Measurements from ENCODE around the gene ZNF665. TPM values are rescaled to one million over a fixed set of nuclear protein-coding genes. Genes with fewer than 3 reads are reported as not detected.
"Not testable (repeated sequence)": the region's sequence is repeated elsewhere in the genome, so short reads cannot be mapped to it uniquely, and the experiment has no call there.

Gene ZNF665
- total RNA-seq, 1 experiment from 2014 or later: not detected

DNA sequence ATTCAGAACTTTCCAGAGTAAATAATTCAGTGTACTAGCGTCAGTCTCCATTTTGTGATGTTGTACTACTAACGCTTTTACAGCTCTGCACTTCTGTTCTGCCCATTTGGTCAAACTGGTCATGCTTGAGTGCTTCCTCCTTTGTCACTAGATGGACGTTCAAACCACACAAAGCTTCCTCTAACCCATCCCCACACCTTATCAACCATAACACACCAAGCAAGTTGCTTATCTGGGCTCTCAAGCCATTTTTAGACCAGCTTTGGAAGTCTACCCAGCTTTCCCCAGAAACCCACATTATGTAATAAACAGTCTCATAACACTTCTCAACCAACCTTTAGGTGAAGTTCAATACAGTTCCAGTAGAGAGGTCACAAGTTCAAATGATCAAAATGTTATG lies 32.0 kb downstream of the ZNF665 start:
- DNase-seq (ENCODE audit: low spot score): no peak
- in situ Hi-C loops (cut with HindIII; ENCODE audit: low sequenced_read_pairs): no loop called here

DNA sequence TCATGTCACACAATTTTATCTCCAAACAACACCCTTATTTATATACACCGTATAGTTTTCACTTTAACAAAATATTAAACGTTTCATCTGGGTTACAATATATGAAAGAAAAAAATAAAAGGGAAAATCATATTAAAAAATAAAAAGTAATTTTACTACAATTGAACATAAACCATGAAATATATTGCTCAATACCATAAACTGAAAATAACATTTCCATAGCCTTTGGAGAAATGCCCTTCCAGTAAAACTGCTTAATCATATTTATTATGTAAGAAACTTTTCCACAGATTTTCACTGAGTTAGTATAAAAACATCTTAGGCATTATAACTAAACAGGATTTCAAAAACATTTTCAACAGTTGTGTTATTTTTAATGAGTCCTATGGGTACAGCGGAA lies 32.8 kb downstream of the ZNF665 start:
- in situ Hi-C loops (cut with HindIII; ENCODE audit: low sequenced_read_pairs): no loop called here
- no peak for DNase-seq (ENCODE audit: low spot score)

GRCh38 chr19:53158119-53158656 lies 35.0 kb downstream of the ZNF665 start:
- in situ Hi-C loops (cut with HindIII; ENCODE audit: low sequenced_read_pairs): no loop called here
- peak; percentile 43 for DNase-seq (ENCODE audit: low spot score)

DNA sequence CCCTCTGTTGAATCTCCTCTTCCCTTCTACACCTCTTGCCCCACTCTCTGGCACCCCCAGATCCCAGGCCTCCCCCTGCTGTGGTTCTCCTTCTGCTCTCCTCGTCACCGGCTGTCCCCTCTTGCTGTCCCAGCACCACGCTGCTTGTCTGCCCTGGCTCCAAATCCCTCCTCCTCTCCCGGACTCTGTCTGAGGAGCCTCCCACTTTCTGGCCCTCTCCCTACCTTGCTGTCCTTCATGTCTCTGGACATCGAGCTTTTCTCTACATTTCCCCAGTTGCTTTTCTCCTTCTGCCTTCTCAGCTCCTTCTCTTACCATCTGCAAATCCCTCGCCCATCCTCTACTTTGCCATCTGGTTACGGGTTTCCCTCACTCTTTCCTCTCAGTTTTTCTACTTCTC lies 35.5 kb downstream of the ZNF665 start:
- in situ Hi-C loops (cut with HindIII; ENCODE audit: low sequenced_read_pairs): no loop called here
- peak; percentile 73 for DNase-seq (ENCODE audit: low spot score)

- in situ Hi-C loops (cut with HindIII; ENCODE audit: low sequenced_read_pairs): no loop called here
- no peak for DNase-seq (ENCODE audit: low spot score)
These were observed 36.3 kb downstream of the ZNF665 start for GRCh38 chr19:53156850-53157249.

DNA sequence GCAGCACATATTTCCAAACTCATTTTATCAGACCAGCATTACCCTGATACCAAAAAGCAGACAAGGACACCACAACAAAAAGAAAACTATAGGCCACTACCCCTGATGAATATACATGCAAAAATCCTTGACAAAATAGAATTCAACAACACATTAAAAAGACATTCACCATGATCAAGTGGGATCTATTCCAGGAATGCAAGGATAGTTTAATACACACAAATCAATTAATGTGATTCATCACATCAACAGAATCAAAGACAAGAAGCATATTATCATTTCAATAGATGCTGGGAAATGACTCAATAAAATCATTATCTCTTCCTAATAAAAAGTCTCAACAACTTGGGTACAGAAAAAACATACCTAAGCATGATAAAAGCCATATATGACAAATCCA lies 45.5 kb downstream of the ZNF665 start:
- in situ Hi-C loops (cut with HindIII; ENCODE audit: low sequenced_read_pairs): no loop called here
- no peak for DNase-seq (ENCODE audit: low spot score)

GRCh38 chr19:53140351-53140750 lies 52.8 kb downstream of the ZNF665 start:
- no peak for DNase-seq (ENCODE audit: low spot score)
- in situ Hi-C loops (cut with HindIII; ENCODE audit: low sequenced_read_pairs): no loop called here

DNA sequence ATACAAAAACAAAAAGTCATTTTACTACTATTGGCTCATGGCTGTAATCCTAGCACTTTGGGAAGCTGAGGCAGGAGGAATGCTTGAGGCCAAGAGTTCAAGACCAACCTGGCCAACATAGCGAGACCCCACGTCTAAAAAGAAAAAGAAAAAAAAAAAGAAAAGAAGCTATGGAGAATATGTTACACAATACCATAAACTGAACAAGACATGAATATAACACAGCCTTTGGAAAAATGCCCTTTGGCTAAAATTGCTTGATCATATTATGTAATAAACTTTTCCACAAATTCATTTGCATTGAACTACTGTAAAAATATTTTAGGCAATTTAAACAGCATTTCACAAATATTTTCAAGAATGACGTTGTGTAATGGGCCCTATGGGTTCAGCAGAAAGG lies 56.7 kb downstream of the ZNF665 start:
- in situ Hi-C loops (cut with HindIII; ENCODE audit: low sequenced_read_pairs): no loop called here
- DNase-seq (ENCODE audit: low spot score): no peak

DNA sequence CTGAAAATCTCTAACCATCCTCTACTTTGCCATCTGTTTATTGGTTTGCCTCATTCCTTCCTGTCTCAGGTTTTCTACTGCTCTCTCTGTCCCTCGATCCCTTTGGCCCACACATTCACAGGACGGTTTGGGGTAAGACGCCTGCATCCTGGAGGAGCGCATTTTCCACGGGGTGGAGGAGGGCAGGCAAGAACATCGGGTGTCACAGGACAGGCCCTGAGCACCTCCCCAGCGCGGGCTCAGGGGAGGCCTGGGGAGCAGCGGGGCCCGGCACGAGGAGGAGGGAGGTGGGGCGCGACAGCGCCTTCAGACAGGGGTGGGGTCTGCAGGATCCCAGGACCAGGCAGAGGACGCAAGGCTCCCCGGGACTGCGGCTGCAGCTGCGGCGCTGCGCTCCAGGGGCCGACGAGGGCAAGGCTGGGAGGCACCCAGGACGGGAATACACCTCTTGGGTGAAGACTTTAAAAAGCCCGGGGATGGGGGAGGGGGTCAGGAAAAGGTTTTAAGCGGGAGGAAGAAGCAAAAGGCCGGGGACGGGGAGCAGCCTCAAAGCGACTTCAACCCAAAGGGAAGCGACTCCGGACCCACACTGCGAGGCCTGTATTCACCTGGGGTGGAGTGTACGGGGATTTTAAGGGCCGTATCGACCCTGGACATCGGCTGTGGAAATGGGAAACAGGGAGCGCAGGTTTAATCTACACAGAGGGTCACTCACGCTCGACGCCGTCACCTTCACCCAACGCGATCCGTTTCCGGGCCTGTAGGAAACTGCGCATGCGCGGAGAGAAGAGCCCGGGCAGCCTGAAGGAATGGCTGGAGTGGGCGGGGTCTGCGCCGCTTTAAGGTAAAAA lies 60.8 kb downstream of the ZNF665 start, which contains the start of gene ZNF415:
TSS of gene ZNF415 (minus strand) at position 770 of the 851 bp plus-strand sequence. CDS start 10,234 bp downstream, outside the sequence.
- in situ Hi-C loops (cut with HindIII; ENCODE audit: low sequenced_read_pairs): no loop called here
- peak; percentile 87 for DNase-seq (ENCODE audit: low spot score)

DNA sequence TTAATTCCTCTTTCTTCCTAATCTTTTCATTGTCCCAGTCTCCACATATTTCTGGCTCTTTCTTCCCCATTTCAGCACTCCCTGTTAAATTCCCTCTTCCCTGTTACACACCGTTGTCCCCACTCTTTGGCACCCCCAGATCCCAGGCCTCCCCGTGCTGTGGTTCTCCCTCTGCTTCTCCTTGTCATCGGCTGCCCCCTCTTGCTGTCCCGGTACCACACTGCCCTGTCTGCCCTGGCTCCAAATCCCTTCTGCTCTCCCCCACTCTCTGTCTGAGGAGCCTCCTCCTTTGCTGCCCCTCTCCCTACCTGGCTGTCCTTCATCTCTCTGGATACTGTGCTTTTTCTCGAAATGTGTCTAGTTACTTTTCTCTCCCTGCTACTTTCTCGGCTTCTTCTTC lies 61.4 kb downstream of the ZNF665 start:
- peak; percentile 33 for DNase-seq (ENCODE audit: low spot score)
- in situ Hi-C loops (cut with HindIII; ENCODE audit: low sequenced_read_pairs): no loop called here

DNA sequence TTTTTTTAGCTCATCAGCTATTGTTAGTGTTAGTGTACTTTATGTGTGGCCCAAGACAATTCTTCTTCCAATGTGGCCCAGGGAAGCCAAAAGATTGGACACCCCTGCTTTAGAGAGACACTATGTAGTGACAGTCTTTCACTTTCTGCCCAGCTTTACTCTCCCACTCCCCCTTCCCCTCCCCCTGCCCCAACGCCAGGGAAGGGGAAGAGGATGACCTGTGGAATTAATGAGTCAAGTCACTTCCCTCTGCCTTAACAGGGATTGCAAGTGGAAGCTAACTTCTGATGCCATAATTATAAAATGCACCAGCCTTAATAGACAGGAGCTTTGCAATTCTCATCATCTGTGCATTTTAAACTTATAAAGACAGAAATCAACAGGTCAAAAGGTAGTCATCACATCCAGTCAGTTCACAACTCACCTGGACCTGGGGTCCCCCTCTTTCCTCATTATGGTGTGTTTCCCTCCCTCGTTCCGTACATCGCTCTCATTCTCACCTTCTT lies 62.0 kb downstream of the ZNF665 start:
- DNase-seq (ENCODE audit: low spot score): peak; percentile 1

DNA sequence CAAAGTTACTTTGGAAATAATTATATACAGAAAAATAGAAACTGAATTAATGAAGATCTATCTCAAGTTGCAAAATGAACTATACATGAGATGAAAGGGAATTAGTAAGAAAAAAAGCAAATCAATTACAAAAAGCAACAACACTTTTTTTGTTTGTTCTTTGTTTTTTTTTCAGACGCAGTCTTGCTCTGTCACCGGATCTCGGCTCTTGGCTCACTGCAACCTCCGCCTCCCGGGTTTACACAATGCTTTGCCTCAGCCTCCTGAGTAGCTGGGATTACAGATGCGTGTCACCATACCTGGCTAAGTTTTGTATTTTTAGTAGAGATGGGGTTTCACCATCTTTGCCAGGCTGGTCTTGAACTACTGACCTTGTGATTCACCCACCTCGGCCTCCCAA lies 62.7 kb downstream of the ZNF665 start:
- in situ Hi-C loops (cut with HindIII; ENCODE audit: low sequenced_read_pairs): no loop called here
- DNase-seq (ENCODE audit: low spot score): peak; percentile 43

More for the DNA sequence above, 62.0 kb downstream of the ZNF665 start:
- in situ Hi-C loops (cut with HindIII; ENCODE audit: low sequenced_read_pairs): no loop called here

DNA sequence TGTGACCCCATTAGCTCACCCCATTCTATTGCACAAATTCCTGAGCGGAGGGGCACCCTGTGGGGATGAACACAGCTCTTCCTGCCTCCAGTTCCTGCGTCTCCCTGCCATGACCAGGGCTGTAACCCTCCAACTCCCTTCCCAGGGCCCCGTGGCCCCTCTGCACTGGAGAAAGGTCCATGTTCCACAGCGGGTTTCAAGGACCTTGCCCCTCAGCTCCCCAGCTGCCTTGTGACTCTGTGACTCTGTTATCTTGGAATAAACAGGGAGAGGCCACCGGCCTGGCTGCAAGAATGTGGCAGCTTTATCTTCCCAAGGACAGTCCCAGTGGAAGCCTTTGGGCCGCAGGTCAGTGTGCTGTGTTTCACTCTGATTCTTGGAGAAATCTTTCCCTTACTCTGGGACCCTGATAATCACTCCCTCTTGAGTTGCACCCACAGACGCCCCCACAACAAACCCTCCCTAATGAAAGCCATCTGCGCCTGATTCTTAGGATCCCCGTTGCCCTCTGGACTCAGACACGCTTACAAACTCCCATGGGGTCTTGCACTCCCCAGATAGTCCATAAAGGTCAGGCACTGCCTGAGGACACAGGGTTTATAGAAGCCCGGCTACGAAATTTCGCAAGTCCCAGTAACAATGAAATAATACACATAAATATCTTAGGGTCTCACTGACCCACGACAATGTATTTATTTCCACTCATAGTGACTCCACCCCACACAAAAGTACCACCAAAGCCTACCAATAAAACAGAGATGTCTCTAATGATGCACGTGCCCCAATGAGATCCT lies 66.2 kb downstream of the ZNF665 start:
- in situ Hi-C loops (cut with HindIII; ENCODE audit: low sequenced_read_pairs); DNase-seq (ENCODE audit: low spot score): not testable (repeated sequence)

- no peak for DNase-seq (ENCODE audit: low spot score)
- in situ Hi-C loops (cut with HindIII; ENCODE audit: low sequenced_read_pairs): no loop called here
These were observed 69.8 kb downstream of the ZNF665 start for GRCh38 chr19:53123400-53123799.

Other genes with a start within 250 kb of the ZNF665 start
- 6.3 and 11.6 TPM in 2 replicates for gene ZNF816, start 230.5 kb downstream of the ZNF665 start, total RNA-seq (2014; rRNA removed; shearing (Covaris generic))
- not detected in 2 replicates for gene ERVV-1, start 179.4 kb downstream of the ZNF665 start, total RNA-seq (2014; rRNA removed; shearing (Covaris generic))
- not detected in 2 replicates for gene ERVV-2, start 148.6 kb downstream of the ZNF665 start, total RNA-seq (2014; rRNA removed; shearing (Covaris generic))
- gene ZNF160, start 89.9 kb downstream of the ZNF665 start, total RNA-seq (2014; rRNA removed; shearing (Covaris generic)): 17.0 and 18.6 TPM in 2 replicates
- 2.3 and 3.6 TPM in 2 replicates for gene ZNF415, start 60.4 kb downstream of the ZNF665 start, total RNA-seq (2014; rRNA removed; shearing (Covaris generic))
- 3.3 and 4.9 TPM in 2 replicates for gene ZNF347, start 34.3 kb downstream of the ZNF665 start, total RNA-seq (2014; rRNA removed; shearing (Covaris generic))
- not detected in 2 replicates for gene ZNF677, start 61.5 kb upstream of the ZNF665 start, total RNA-seq (2014; rRNA removed; shearing (Covaris generic))
- gene VN1R2, start 64.9 kb upstream of the ZNF665 start, total RNA-seq (2014; rRNA removed; shearing (Covaris generic)): not detected in 2 replicates
- gene VN1R4, start 74.4 kb upstream of the ZNF665 start, total RNA-seq (2014; rRNA removed; shearing (Covaris generic)): not detected in 2 replicates
- 10.0 and 11.5 TPM in 2 replicates for gene ZNF845, start 140.4 kb upstream of the ZNF665 start, total RNA-seq (2014; rRNA removed; shearing (Covaris generic))
- 11.9 and 23.0 TPM in 2 replicates for gene ZNF525, start 172.3 kb upstream of the ZNF665 start, total RNA-seq (2014; rRNA removed; shearing (Covaris generic))
- gene ZNF765, start 201.8 kb upstream of the ZNF665 start, total RNA-seq (2014; rRNA removed; shearing (Covaris generic)): 10.3 and 13.8 TPM in 2 replicates
- 10.3 and 17.7 TPM in 2 replicates for gene ZNF761, start 238.6 kb upstream of the ZNF665 start, total RNA-seq (2014; rRNA removed; shearing (Covaris generic))